ENCODE data around the gene KIDINS220. TPM values are rescaled to one million over a fixed set of nuclear protein-coding genes. Genes with fewer than 3 reads are reported as not detected.

KIDINS220 gene
- total RNA-seq, result 10 to 100 TPM; 28.9 to 29.9 TPM

GRCh38 chr2:8836971-8837794 is at the start of gene KIDINS220:
Gene KIDINS220, minus strand, starts transcription at chr2:8837613. Its CDS starts 10,520 bp downstream, at chr2:8827093.
- peak within 1 kb of the TSS; percentile 97 for H3K4me3 Mint-ChIP-seq
- ATAC-seq, result peak; percentile 95
- H3K27ac Mint-ChIP-seq, result peak within 1 kb of the TSS; percentile 98
- peaks cover 1% of the 10 kb centered on the region for H3K36me3 Mint-ChIP-seq
- DNase-seq, result peak; percentile 87
- no peaks in the 10 kb centered on the region for H3K9me3 Mint-ChIP-seq (ENCODE audit: low read depth)
- CTCF ChIA-PET, result interaction anchor here (0.6 to 1.4 kb wide), 4 partner anchors 33 to 1211 kb away, joined by 3 to 4 read pairs (median 4); no protein-coding TSS in a partner anchor
- H3K4me1 Mint-ChIP-seq, result peaks cover 29% of the 10 kb centered on the region
- H3K27me3 Mint-ChIP-seq, result no peaks in the 10 kb centered on the region

GRCh38 chr2:8886876-8887275 is 49.5 kb upstream of the KIDINS220 start:
- ATAC-seq (no peak), DNase-seq (no peak)
- Mint-ChIP-seq H3K4me3 (no peak overlapping the region), H3K27ac (no peak overlapping the region), H3K27me3 (peaks cover 5% of the 10 kb centered on the region), H3K4me1 (peaks cover 3% of the 10 kb centered on the region), H3K9me3 (ENCODE audit: low read depth) (no peaks in the 10 kb centered on the region), H3K36me3 (no peaks in the 10 kb centered on the region)
- CTCF ChIA-PET, result no interaction called here

- no peak for ATAC-seq
- H3K4me3 Mint-ChIP-seq, result no peak overlapping the region
These were observed 48.7 kb upstream of the KIDINS220 start for GRCh38 chr2:8886202-8886518.

GRCh38 chr2:8885449-8886201 is 48.2 kb upstream of the KIDINS220 start:
- Mint-ChIP-seq H3K9me3 (ENCODE audit: low read depth) (no peaks in the 10 kb centered on the region), H3K27ac (no peak overlapping the region), H3K36me3 (no peaks in the 10 kb centered on the region), H3K27me3 (peaks cover 5% of the 10 kb centered on the region), H3K4me3 (no peak overlapping the region), H3K4me1 (peaks cover 3% of the 10 kb centered on the region)
- DNase-seq, result no peak
- CTCF ChIA-PET, result no interaction called here
- no peak for ATAC-seq

More at GRCh38 chr2:8886202-8886518, 48.7 kb upstream of the KIDINS220 start:
- Mint-ChIP-seq H3K27me3 (peaks cover 5% of the 10 kb centered on the region), H3K27ac (no peak overlapping the region), H3K4me1 (peaks cover 3% of the 10 kb centered on the region), H3K36me3 (no peaks in the 10 kb centered on the region), H3K9me3 (ENCODE audit: low read depth) (no peaks in the 10 kb centered on the region)
- CTCF ChIA-PET, result no interaction called here
- no peak for DNase-seq

- no peak for DNase-seq
- CTCF ChIA-PET, result no interaction called here
- H3K4me1 Mint-ChIP-seq, result peaks cover 3% of the 10 kb centered on the region
- peaks cover 5% of the 10 kb centered on the region for H3K27me3 Mint-ChIP-seq
- H3K4me3 Mint-ChIP-seq, result no peak overlapping the region
- no peak for ATAC-seq
- H3K9me3 Mint-ChIP-seq (ENCODE audit: low read depth), result no peaks in the 10 kb centered on the region
- no peak overlapping the region for H3K27ac Mint-ChIP-seq
- no peaks in the 10 kb centered on the region for H3K36me3 Mint-ChIP-seq
These were observed 47.4 kb upstream of the KIDINS220 start for GRCh38 chr2:8884812-8885211.

- no peak overlapping the region for H3K4me3 Mint-ChIP-seq
- no peak for DNase-seq
- H3K36me3 Mint-ChIP-seq, result no peaks in the 10 kb centered on the region
- peaks cover 5% of the 10 kb centered on the region for H3K27me3 Mint-ChIP-seq
- no peak overlapping the region for H3K27ac Mint-ChIP-seq
- peaks cover 3% of the 10 kb centered on the region for H3K4me1 Mint-ChIP-seq
- H3K9me3 Mint-ChIP-seq (ENCODE audit: low read depth), result no peaks in the 10 kb centered on the region
- CTCF ChIA-PET, result interaction anchor here (1.6 kb wide), 1 partner anchor 9 kb away, joined by 6 read pairs; no protein-coding TSS in a partner anchor
- ATAC-seq, result no peak
These were observed 44.7 kb upstream of the KIDINS220 start for GRCh38 chr2:8882094-8882493.

GRCh38 chr2:8877894-8878293 is 40.5 kb upstream of the KIDINS220 start:
- Mint-ChIP-seq H3K9me3 (ENCODE audit: low read depth) (no peaks in the 10 kb centered on the region), H3K36me3 (no peaks in the 10 kb centered on the region), H3K27me3 (peaks cover 2% of the 10 kb centered on the region), H3K27ac (no peak overlapping the region), H3K4me3 (no peak overlapping the region), H3K4me1 (no peaks in the 10 kb centered on the region)
- ATAC-seq, result no peak
- no peak for DNase-seq
- CTCF ChIA-PET, result no interaction called here

- ATAC-seq, result no peak
These were observed 39.9 kb upstream of the KIDINS220 start for GRCh38 chr2:8877332-8877731.

GRCh38 chr2:8876628-8877027 is 39.2 kb upstream of the KIDINS220 start:
- no peaks in the 10 kb centered on the region for H3K4me1 Mint-ChIP-seq
- DNase-seq (no peak), ATAC-seq (no peak)
- CTCF ChIA-PET, result no interaction called here
- no peaks in the 10 kb centered on the region for H3K36me3 Mint-ChIP-seq
- H3K27ac Mint-ChIP-seq, result no peak overlapping the region
- peaks cover 3% of the 10 kb centered on the region for H3K27me3 Mint-ChIP-seq
- no peaks in the 10 kb centered on the region for H3K9me3 Mint-ChIP-seq (ENCODE audit: low read depth)
- no peak overlapping the region for H3K4me3 Mint-ChIP-seq

More at GRCh38 chr2:8877332-8877731, 39.9 kb upstream of the KIDINS220 start:
- CTCF ChIA-PET, result no interaction called here
- Mint-ChIP-seq H3K27me3 (peaks cover 3% of the 10 kb centered on the region), H3K27ac (no peak overlapping the region), H3K4me3 (no peak overlapping the region), H3K9me3 (ENCODE audit: low read depth) (no peaks in the 10 kb centered on the region), H3K36me3 (no peaks in the 10 kb centered on the region), H3K4me1 (no peaks in the 10 kb centered on the region)
- no peak for DNase-seq

GRCh38 chr2:8872821-8873432 is 35.5 kb upstream of the KIDINS220 start:
- DNase-seq (no peak), ATAC-seq (no peak)
- Mint-ChIP-seq H3K9me3 (ENCODE audit: low read depth) (no peaks in the 10 kb centered on the region), H3K4me3 (no peak overlapping the region), H3K27me3 (peaks cover 3% of the 10 kb centered on the region), H3K36me3 (no peaks in the 10 kb centered on the region), H3K27ac (no peak overlapping the region), H3K4me1 (no peaks in the 10 kb centered on the region)
- CTCF ChIA-PET, result interaction anchor here (0.8 to 2.5 kb wide), 7 partner anchors 8 to 266 kb away, joined by 3 to 11 read pairs (median 4); partner anchors contain the start of gene KIDINS220

- no peak overlapping the region for H3K4me3 Mint-ChIP-seq
- no peak for ATAC-seq
- no peaks in the 10 kb centered on the region for H3K36me3 Mint-ChIP-seq
- H3K27ac Mint-ChIP-seq, result no peak overlapping the region
- H3K9me3 Mint-ChIP-seq (ENCODE audit: low read depth), result no peaks in the 10 kb centered on the region
- H3K27me3 Mint-ChIP-seq, result peaks cover 3% of the 10 kb centered on the region
- no peaks in the 10 kb centered on the region for H3K4me1 Mint-ChIP-seq
- no peak for DNase-seq
- CTCF ChIA-PET, result no interaction called here
These were observed 33.0 kb upstream of the KIDINS220 start for GRCh38 chr2:8870441-8870840.

GRCh38 chr2:8867363-8867762 is 29.9 kb upstream of the KIDINS220 start:
- H3K4me3 Mint-ChIP-seq, result no peak overlapping the region
- H3K4me1 Mint-ChIP-seq, result no peaks in the 10 kb centered on the region
- no peak overlapping the region for H3K27ac Mint-ChIP-seq
- DNase-seq, result no peak
- H3K27me3 Mint-ChIP-seq, result no peaks in the 10 kb centered on the region
- CTCF ChIA-PET, result no interaction called here
- no peaks in the 10 kb centered on the region for H3K9me3 Mint-ChIP-seq (ENCODE audit: low read depth)
- no peaks in the 10 kb centered on the region for H3K36me3 Mint-ChIP-seq
- no peak for ATAC-seq

- Mint-ChIP-seq H3K4me3 (no peak overlapping the region), H3K36me3 (no peaks in the 10 kb centered on the region), H3K4me1 (no peaks in the 10 kb centered on the region), H3K27ac (no peak overlapping the region), H3K27me3 (peaks cover 15% of the 10 kb centered on the region), H3K9me3 (ENCODE audit: low read depth) (no peaks in the 10 kb centered on the region)
- CTCF ChIA-PET, result interaction anchor here (0.9 kb wide), 1 partner anchor 248 kb away, joined by 3 read pairs; no protein-coding TSS in a partner anchor
- ATAC-seq (no peak), DNase-seq (no peak)
These were observed 26.0 kb upstream of the KIDINS220 start for GRCh38 chr2:8863331-8863953.

Measured in activated CD8-positive, alpha-beta memory T cell treated with anti-CD3 and anti-CD28 coated beads, Interleukin-2, amount 10 ng/mL, durations not matched to agents 7 days and 5 days (primary cell).